G401.6 (cell line): ENCODE data around the gene PEAK1.

Experiments
- FAIRE-seq: peaks from 2 replicates; lab custom pipeline; 2012; peaks lifted over from hg19 to GRCh38; lab: Jason Lieb, UNC

PEAK1 gene

GRCh38 chr15:77087213-77087612 lies 332.7 kb downstream of the PEAK1 start:
- no peak for FAIRE-seq

GRCh38 chr15:77085297-77085696 lies 334.6 kb downstream of the PEAK1 start:
- no peak for FAIRE-seq

GRCh38 chr15:77084436-77084835 lies 335.5 kb downstream of the PEAK1 start:
- no peak for FAIRE-seq

GRCh38 chr15:77083381-77084160 lies 336.3 kb downstream of the PEAK1 start:
- no peak for FAIRE-seq

- FAIRE-seq: no peak
Observed at GRCh38 chr15:77081971-77082370, 337.9 kb downstream of the PEAK1 start.

GRCh38 chr15:77076323-77076915 lies 343.5 kb downstream of the PEAK1 start:
- no peak for FAIRE-seq

- no peak for FAIRE-seq
Observed at GRCh38 chr15:77075528-77075927, 344.4 kb downstream of the PEAK1 start.

- no peak for FAIRE-seq
Observed at GRCh38 chr15:77074350-77074749, 345.6 kb downstream of the PEAK1 start.

GRCh38 chr15:77071305-77072223 lies 348.3 kb downstream of the PEAK1 start:
- FAIRE-seq: no peak

- FAIRE-seq: peak; percentile 52
Observed at GRCh38 chr15:77070495-77071304, 349.2 kb downstream of the PEAK1 start, which contains the start of gene TSPAN3. Gene TSPAN3, minus strand, starts transcription at chr15:77071109. Its CDS starts 155 bp downstream, at chr15:77070954.

- no peak for FAIRE-seq
Observed at GRCh38 chr15:77070180-77070494, 349.8 kb downstream of the PEAK1 start.

- no peak for FAIRE-seq
Observed at GRCh38 chr15:77069521-77070121, 350.3 kb downstream of the PEAK1 start.

- FAIRE-seq: no peak
Observed at GRCh38 chr15:77068633-77069032, 351.3 kb downstream of the PEAK1 start.

- FAIRE-seq: no peak
Observed at GRCh38 chr15:77067691-77068367, 352.1 kb downstream of the PEAK1 start.

- no peak for FAIRE-seq
Observed at GRCh38 chr15:77066971-77067690, 352.8 kb downstream of the PEAK1 start.

- no peak for FAIRE-seq
Observed at GRCh38 chr15:77064539-77065308, 355.2 kb downstream of the PEAK1 start.

- FAIRE-seq: no peak
Observed at GRCh38 chr15:77064063-77064462, 355.8 kb downstream of the PEAK1 start.

GRCh38 chr15:77063249-77063648 lies 356.7 kb downstream of the PEAK1 start:
- no peak for FAIRE-seq

- FAIRE-seq: no peak
Observed at GRCh38 chr15:77060546-77060945, 359.4 kb downstream of the PEAK1 start.
